ENCODE measurements around the gene TDP1.

Gene TDP1

GRCh38 chr14:90091393-90091792 is 135.7 kb downstream of the TDP1 start:
- in situ Hi-C loops (cut with MboI; ENCODE audit: low sequenced_read_pairs) = no loop called here

DNA sequence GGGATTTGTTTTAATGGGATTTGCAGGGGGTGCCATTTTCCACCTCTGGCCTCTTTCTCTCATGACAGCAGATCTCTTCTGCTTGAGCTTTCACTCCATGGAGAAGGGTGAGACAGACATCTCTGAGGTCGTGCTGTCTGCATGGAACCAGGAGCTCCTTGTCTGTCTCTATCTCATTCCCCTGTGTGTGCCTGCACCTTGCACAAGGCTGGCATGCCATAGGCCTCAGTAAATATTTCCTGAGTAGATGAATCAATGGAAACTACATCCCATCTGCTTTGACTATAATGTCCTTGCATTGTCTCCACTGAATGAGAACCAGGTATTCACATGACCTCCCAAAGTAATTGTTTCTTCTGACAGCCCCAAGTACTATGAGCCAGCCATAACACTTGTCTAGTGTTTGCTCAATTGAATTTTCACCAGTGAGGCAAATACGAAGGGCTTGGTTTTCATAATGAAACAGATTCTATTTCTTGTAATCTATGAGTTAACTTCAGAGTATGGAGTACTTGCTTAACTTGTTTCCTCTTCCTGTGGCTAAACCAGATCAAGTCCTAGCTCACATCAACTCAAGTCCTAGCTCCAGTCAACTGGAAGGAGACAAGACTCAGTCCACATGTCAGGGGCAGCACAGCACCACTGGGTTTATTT is 138.3 kb downstream of the TDP1 start:
- in situ Hi-C loops (cut with MboI; ENCODE audit: low sequenced_read_pairs) = no loop called here
